HepG2 (cell line): Measurements from ENCODE around the gene POMGNT2. TPM values are rescaled to one million over a fixed set of nuclear protein-coding genes. Genes with fewer than 3 reads are reported as not detected.

ENCODE experiments used
- ATAC-seq: fragments of 200-7000 bp; cut with Tn5 transposase; 3 replicates; pipeline ENCODE4 v1.9.1; 2020; ENCODE audit warnings: mild to moderate bottlenecking, moderate library complexity
- BruUV-seq: library from RNA; stranded (reverse); fragments of 400-500 nt; replicated peaks from 2 replicates; lab custom pipeline; 2021; lab: Mats Ljungman, UMichigan
- CTCF ChIA-PET: fragments of 300-600 bp; formaldehyde crosslinking; extraction: SDS; loops from one replicate; lab custom pipeline; 2021; ENCODE audit warnings: low total read pairs, inconsistent platforms, low intra/inter-chr PET ratio; lab: Yijun Ruan, JAX
- POLR2A ChIA-PET: fragments of 350-600 bp; sonication (Branson Sonifier 250); formaldehyde crosslinking; loops from one replicate; lab custom pipeline; 2020; ENCODE audit warnings: antibody characterized with exemption, inconsistent platforms; lab: Yijun Ruan, JAX
- DNase-seq: peaks from one replicate; pipeline ENCODE4 v3.0.0-alpha.2; 2015; ENCODE audit warnings: low spot score
- FAIRE-seq: peaks from 3 replicates; lab custom pipeline; 2011; peaks lifted over from hg19 to GRCh38; lab: Jason Lieb, UNC
- H2AFZ ChIP-seq: one replicate; pipeline ENCODE4 v1.6.1; 2011; ENCODE audit warnings: low read length, inconsistent platforms
- H3K27ac ChIP-seq: fragments of 300-600 bp; 3 replicates; pipeline ENCODE4 v1.8.0; 2011; ENCODE audit warnings: mixed run types, mild to moderate bottlenecking, mixed read lengths, low read length, inconsistent platforms; ENCODE audit not compliant: insufficient read depth; ENCODE audit errors: extremely low read length
- H3K27me3 ChIP-seq, 2 experiments: fragments of 200-600 bp in 1 of 2; 2 replicates in 1 of 2; 3 replicates in 1 of 2; pipeline versions ENCODE4 v1.6.0 to v1.8.0; 2011; ENCODE audit warnings: low read length in 2 of 2, mild to moderate bottlenecking in 2 of 2, moderate library complexity in 2 of 2, inconsistent platforms in 1 of 2; ENCODE audit not compliant: insufficient read depth in 2 of 2, control insufficient read depth in 1 of 2
- H3K36me3 ChIP-seq, 2 experiments: fragments of 200-600 bp in 1 of 2; replicated peaks in 1 of 2; 2 replicates in 1 of 2; 3 replicates in 1 of 2; pipeline versions ENCODE4 v1.5.1 to v1.8.0; 2011; ENCODE audit warnings: low read length in 2 of 2, inconsistent platforms in 1 of 2; ENCODE audit not compliant: insufficient read depth in 2 of 2, control insufficient read depth in 1 of 2
- H3K4me1 ChIP-seq: 2 replicates; pipeline ENCODE4 v1.5.1; 2012; ENCODE audit warnings: low read length, inconsistent platforms; ENCODE audit not compliant: insufficient read depth
- H3K4me2 ChIP-seq: 2 replicates; pipeline ENCODE4 v1.6.0; 2011; ENCODE audit warnings: low read depth, low read length, inconsistent platforms
- H3K4me3 ChIP-seq, 3 experiments: fragments of 200-600 bp in 1 of 3; sonication (generic), shearing (Covaris generic) in 1 of 3; replicated peaks in 1 of 3; 2 replicates each; pipeline ENCODE4 v1.5.1; 2011 to 2016; ENCODE audit warnings: low read length in 3 of 3, inconsistent platforms in 2 of 3, low read depth in 2 of 3, mild to moderate bottlenecking in 2 of 3, control low read depth in 1 of 3, mixed read lengths in 1 of 3; ENCODE audit not compliant: insufficient read depth in 1 of 3
- H3K79me2 ChIP-seq: one replicate; pipeline ENCODE4 v1.6.1; 2011; ENCODE audit warnings: low read length, inconsistent platforms; ENCODE audit not compliant: insufficient read depth
- H3K9ac ChIP-seq: 2 replicates; pipeline ENCODE4 v1.6.0; 2011; ENCODE audit warnings: mild to moderate bottlenecking, low read depth, low read length, inconsistent platforms; ENCODE audit not compliant: insufficient read depth
- H3K9me3 ChIP-seq: 2 replicates; pipeline ENCODE4 v1.5.1; 2012; ENCODE audit warnings: mild to moderate bottlenecking, low read length
- H4K20me1 ChIP-seq: 2 replicates; pipeline ENCODE4 v1.6.0; 2011; ENCODE audit warnings: inconsistent platforms, mild to moderate bottlenecking, low read length, moderate library complexity; ENCODE audit not compliant: insufficient read depth
- HNRNPK ChIP-seq: fragments of 200-400 bp; formaldehyde crosslinking; IDR thresholded peaks from 2 replicates; pipeline ENCODE4 v1.6.1; 2018; ENCODE audit warnings: low read length, low read depth, moderate library complexity, mild to moderate bottlenecking; ENCODE audit not compliant: poor library complexity, severe bottlenecking
- IRF9 ChIP-seq: sonication (generic); formaldehyde crosslinking; IDR thresholded peaks from 2 replicates; pipeline ENCODE4 v1.8.0; 2022; ENCODE audit warnings: missing genetic modification reagents, mild to moderate bottlenecking, borderline replicate concordance
- MED8 ChIP-seq: sonication (generic); formaldehyde crosslinking; IDR thresholded peaks from 2 replicates; pipeline ENCODE4 v1.8.1; 2023; ENCODE audit warnings: mild to moderate bottlenecking, missing genetic modification reagents; ENCODE audit not compliant: insufficient replicate concordance
- POGZ ChIP-seq: sonication (generic); formaldehyde crosslinking; IDR thresholded peaks from 2 replicates; pipeline ENCODE4 v1.4.0; 2020; ENCODE audit warnings: mild to moderate bottlenecking, missing genetic modification reagents
- REL ChIP-seq: sonication (generic); formaldehyde crosslinking; conservative IDR thresholded peaks from 2 replicates; pipeline ENCODE4 v1.8.0; 2022; ENCODE audit warnings: mild to moderate bottlenecking, missing genetic modification reagents, moderate library complexity
- ZBTB2 ChIP-seq: sonication (generic); formaldehyde crosslinking; IDR thresholded peaks from 2 replicates; pipeline ENCODE4 v1.8.0; 2022; ENCODE audit warnings: low read depth, missing genetic modification reagents
- ZFP62 ChIP-seq: sonication (generic); formaldehyde crosslinking; IDR thresholded peaks from 2 replicates; pipeline ENCODE4 v1.4.0; 2020; ENCODE audit warnings: missing genetic modification reagents
- ZNF333 ChIP-seq: sonication (generic); formaldehyde crosslinking; IDR thresholded peaks from 2 replicates; pipeline ENCODE4 v1.4.0; 2020; ENCODE audit warnings: mild to moderate bottlenecking, missing genetic modification reagents, borderline replicate concordance
- ZNF407 ChIP-seq: sonication (generic); formaldehyde crosslinking; IDR thresholded peaks from one replicate; pipeline ENCODE4 v1.5.1; 2020; ENCODE audit warnings: mild to moderate bottlenecking, missing genetic modification reagents; ENCODE audit errors: not compliant biosample characterization
- ZNF75D ChIP-seq: sonication (generic); formaldehyde crosslinking; IDR thresholded peaks from 2 replicates; pipeline ENCODE4 v1.8.1; 2023; ENCODE audit warnings: missing genetic modification reagents, mild to moderate bottlenecking, borderline replicate concordance
- WGBS: methylation state at CpG from one replicate; pipeline ENCODE4 v1.1.6; 2017; ENCODE audit warnings: low lambda C conversion rate; 5-methylcytosine and 5-hydroxymethylcytosine counted together
- in situ Hi-C: cut with HindIII; loops from 2 replicates; pipeline ENCODE4 v1.10.0; 2017; ENCODE audit warnings: low pct_unique_long_range_greater_than_20kb; ENCODE audit not compliant: extremely low pct_ligation_motif_present
- intact Hi-C: fragments of 100-400 bp; cut with micrococcal nuclease; formaldehyde crosslinking; loops from one replicate; pipeline ENCODE4 v1.10.0; 2022; ENCODE audit not compliant: unreplicated experiment
- polyA plus RNA-seq, 8 experiments: library from polyadenylated mRNA; depleted of rRNA in 3 of 8; stranded (reverse) in 7 of 8; unstranded in 1 of 8; fragments of >200 nt; fragmentation: Illumina TruSeq in 4 of 8; extraction: Trizol in 4 of 8; gene quantifications; 2 replicates each; pipeline versions ENCODE4 v1.2.1 to v1.2.3, GENCODE V29; 2011 to 2016; ENCODE audit warnings: low read depth in 4 of 8, missing spikeins in 1 of 8, mixed read lengths in 1 of 8; ENCODE audit not compliant: insufficient read depth in 1 of 8
- total RNA-seq, 5 experiments: library from RNA; depleted of rRNA; stranded (reverse); fragments of >200 nt; fragmentation: Illumina TruSeq; extraction: Trizol; gene quantifications; 2 replicates each; pipeline ENCODE4 v1.2.3, GENCODE V29; 2016; ENCODE audit warnings: low read depth in 1 of 5

The POMGNT2 gene
- total and polyA plus RNA-seq, 2 of the 13 experiments (the other 11 are each of a cell fraction or from before 2014, with no cell fraction given): 10.5 to 12.4 TPM

- TF ChIP-seq REL (CRISPR knock-in tag) (no peak), HNRNPK (no peak), MED8 (no peak), ZFP62 (CRISPR knock-in tag) (no peak), POGZ (no peak), IRF9 (CRISPR knock-in tag) (no peak), ZBTB2 (CRISPR knock-in tag) (no peak), ZNF333 (no peak), ZNF407 (CRISPR knock-in tag) (no peak), ZNF75D (no peak)
- no peak for FAIRE-seq
- H3K79me2 ChIP-seq: no peaks in the 10 kb centered on the region
- in situ Hi-C loops (no loop called here), intact Hi-C loops (no loop called here)
- no peak overlapping the region for H3K27ac ChIP-seq
- no peaks in the 10 kb centered on the region for H3K36me3 ChIP-seq
- no peak overlapping the region for H3K9ac ChIP-seq
- peaks cover 0 to 3% of the 10 kb centered on the region in 2 experiments; a peak in 1 of 5 replicates for H3K27me3 ChIP-seq
- POLR2A ChIA-PET: no interaction called here
- no peak overlapping the region for H2AFZ ChIP-seq
- H3K4me1 ChIP-seq: no peaks in the 10 kb centered on the region
- H3K4me2 ChIP-seq: no peak overlapping the region
- H4K20me1 ChIP-seq: no peaks in the 10 kb centered on the region; the same call in 1 of the 2 replicates
- no peak for ATAC-seq
- WGBS: 8% methylated on average over 2 of the region's 2 CpGs
- H3K9me3 ChIP-seq: no peaks in the 10 kb centered on the region
- DNase-seq: no peak
- H3K4me3 ChIP-seq: no peak overlapping the region
- no TSS peak for BruUV-seq
- CTCF ChIA-PET: no interaction called here
Measured at GRCh38 chr3:43041517-43041916, 64.4 kb downstream of the POMGNT2 start.
